HepG2 (cell line): ENCODE data around the gene DCAF12L1. TPM values are rescaled to one million over a fixed set of nuclear protein-coding genes. Genes with fewer than 3 reads are reported as not detected.

Experiments
- ATAC-seq: fragments of 200-7000 bp; cut with Tn5 transposase; 3 replicates; pipeline ENCODE4 v1.9.1; 2020; ENCODE audit warnings: mild to moderate bottlenecking, moderate library complexity
- BruUV-seq: library from RNA; stranded (reverse); fragments of 400-500 nt; replicated peaks from 2 replicates; lab custom pipeline; 2021; lab: Mats Ljungman, UMichigan
- CTCF ChIA-PET: fragments of 300-600 bp; formaldehyde crosslinking; extraction: SDS; loops from one replicate; lab custom pipeline; 2021; ENCODE audit warnings: low total read pairs, inconsistent platforms, low intra/inter-chr PET ratio; lab: Yijun Ruan, JAX
- POLR2A ChIA-PET: fragments of 350-600 bp; sonication (Branson Sonifier 250); formaldehyde crosslinking; loops from one replicate; lab custom pipeline; 2020; ENCODE audit warnings: antibody characterized with exemption, inconsistent platforms; lab: Yijun Ruan, JAX
- DNase-seq: peaks from one replicate; pipeline ENCODE4 v3.0.0-alpha.2; 2015; ENCODE audit warnings: low spot score
- FAIRE-seq: peaks from 3 replicates; lab custom pipeline; 2011; peaks lifted over from hg19 to GRCh38; lab: Jason Lieb, UNC
- H2AFZ ChIP-seq: one replicate; pipeline ENCODE4 v1.6.1; 2011; ENCODE audit warnings: low read length, inconsistent platforms
- H3K27ac ChIP-seq: fragments of 300-600 bp; 3 replicates; pipeline ENCODE4 v1.8.0; 2011; ENCODE audit warnings: mixed run types, mild to moderate bottlenecking, mixed read lengths, low read length, inconsistent platforms; ENCODE audit not compliant: insufficient read depth; ENCODE audit errors: extremely low read length
- H3K27me3 ChIP-seq, 2 experiments: fragments of 200-600 bp in 1 of 2; 2 replicates in 1 of 2; 3 replicates in 1 of 2; pipeline versions ENCODE4 v1.6.0 to v1.8.0; 2011; ENCODE audit warnings: low read length in 2 of 2, mild to moderate bottlenecking in 2 of 2, moderate library complexity in 2 of 2, inconsistent platforms in 1 of 2; ENCODE audit not compliant: insufficient read depth in 2 of 2, control insufficient read depth in 1 of 2
- H3K36me3 ChIP-seq, 2 experiments: fragments of 200-600 bp in 1 of 2; replicated peaks in 1 of 2; 2 replicates in 1 of 2; 3 replicates in 1 of 2; pipeline versions ENCODE4 v1.5.1 to v1.8.0; 2011; ENCODE audit warnings: low read length in 2 of 2, inconsistent platforms in 1 of 2; ENCODE audit not compliant: insufficient read depth in 2 of 2, control insufficient read depth in 1 of 2
- H3K4me1 ChIP-seq: 2 replicates; pipeline ENCODE4 v1.5.1; 2012; ENCODE audit warnings: low read length, inconsistent platforms; ENCODE audit not compliant: insufficient read depth
- H3K4me2 ChIP-seq: 2 replicates; pipeline ENCODE4 v1.6.0; 2011; ENCODE audit warnings: low read depth, low read length, inconsistent platforms
- H3K4me3 ChIP-seq, 3 experiments: fragments of 200-600 bp in 1 of 3; sonication (generic), shearing (Covaris generic) in 1 of 3; replicated peaks in 1 of 3; 2 replicates each; pipeline ENCODE4 v1.5.1; 2011 to 2016; ENCODE audit warnings: low read length in 3 of 3, inconsistent platforms in 2 of 3, low read depth in 2 of 3, mild to moderate bottlenecking in 2 of 3, control low read depth in 1 of 3, mixed read lengths in 1 of 3; ENCODE audit not compliant: insufficient read depth in 1 of 3
- H3K79me2 ChIP-seq: one replicate; pipeline ENCODE4 v1.6.1; 2011; ENCODE audit warnings: low read length, inconsistent platforms; ENCODE audit not compliant: insufficient read depth
- H3K9ac ChIP-seq: 2 replicates; pipeline ENCODE4 v1.6.0; 2011; ENCODE audit warnings: mild to moderate bottlenecking, low read depth, low read length, inconsistent platforms; ENCODE audit not compliant: insufficient read depth
- H3K9me3 ChIP-seq: 2 replicates; pipeline ENCODE4 v1.5.1; 2012; ENCODE audit warnings: mild to moderate bottlenecking, low read length
- H4K20me1 ChIP-seq: 2 replicates; pipeline ENCODE4 v1.6.0; 2011; ENCODE audit warnings: inconsistent platforms, mild to moderate bottlenecking, low read length, moderate library complexity; ENCODE audit not compliant: insufficient read depth
- CC2D1A ChIP-seq: sonication (generic); formaldehyde crosslinking; IDR thresholded peaks from 2 replicates; pipeline ENCODE4 v1.8.1; 2023; ENCODE audit warnings: mild to moderate bottlenecking, missing genetic modification reagents
- CHCHD3 ChIP-seq: sonication (generic); formaldehyde crosslinking; IDR thresholded peaks from 2 replicates; pipeline ENCODE4 v1.8.0; 2022; ENCODE audit warnings: mild to moderate bottlenecking, missing genetic modification reagents, moderate library complexity
- FOXK1 ChIP-seq: sonication (generic); formaldehyde crosslinking; IDR thresholded peaks from 2 replicates; pipeline ENCODE4 v1.4.0; 2020; ENCODE audit warnings: low read depth, missing genetic modification reagents, borderline replicate concordance
- MEF2D ChIP-seq: sonication (generic); formaldehyde crosslinking; IDR thresholded peaks from 2 replicates; pipeline ENCODE4 v1.5.1; 2020; ENCODE audit warnings: mild to moderate bottlenecking, missing genetic modification reagents
- ONECUT2 ChIP-seq: sonication (generic); formaldehyde crosslinking; IDR thresholded peaks from 2 replicates; pipeline ENCODE4 v1.4.0; 2020; ENCODE audit warnings: missing genetic modification reagents
- TERF1 ChIP-seq: sonication (generic); formaldehyde crosslinking; IDR thresholded peaks from 2 replicates; pipeline ENCODE4 v1.8.0; 2022; ENCODE audit warnings: mild to moderate bottlenecking, missing genetic modification reagents, moderate library complexity
- ZNF143 ChIP-seq: sonication (generic); formaldehyde crosslinking; IDR thresholded peaks from 2 replicates; pipeline ENCODE4 v1.4.0; 2020; ENCODE audit warnings: missing genetic modification reagents
- WGBS: methylation state at CpG from one replicate; pipeline ENCODE4 v1.1.6; 2017; ENCODE audit warnings: low lambda C conversion rate; 5-methylcytosine and 5-hydroxymethylcytosine counted together
- in situ Hi-C: cut with HindIII; loops from 2 replicates; pipeline ENCODE4 v1.10.0; 2017; ENCODE audit warnings: low pct_unique_long_range_greater_than_20kb; ENCODE audit not compliant: extremely low pct_ligation_motif_present
- intact Hi-C: fragments of 100-400 bp; cut with micrococcal nuclease; formaldehyde crosslinking; loops from one replicate; pipeline ENCODE4 v1.10.0; 2022; ENCODE audit not compliant: unreplicated experiment
- polyA plus RNA-seq, 8 experiments: library from polyadenylated mRNA; depleted of rRNA in 3 of 8; stranded (reverse) in 7 of 8; unstranded in 1 of 8; fragments of >200 nt; fragmentation: Illumina TruSeq in 4 of 8; extraction: Trizol in 4 of 8; gene quantifications; 2 replicates each; pipeline versions ENCODE4 v1.2.1 to v1.2.3, GENCODE V29; 2011 to 2016; ENCODE audit warnings: low read depth in 4 of 8, missing spikeins in 1 of 8, mixed read lengths in 1 of 8; ENCODE audit not compliant: insufficient read depth in 1 of 8
- total RNA-seq, 5 experiments: library from RNA; depleted of rRNA; stranded (reverse); fragments of >200 nt; fragmentation: Illumina TruSeq; extraction: Trizol; gene quantifications; 2 replicates each; pipeline ENCODE4 v1.2.3, GENCODE V29; 2016; ENCODE audit warnings: low read depth in 1 of 5
- TF ChIP-seq, protein P1 (sequence below): sonication (generic); formaldehyde crosslinking; IDR thresholded peaks from 2 replicates; pipeline ENCODE4 v1.5.1; 2020; ENCODE audit warnings: mild to moderate bottlenecking, moderate library complexity, missing genetic modification reagents

DCAF12L1 gene
- total and polyA plus RNA-seq, 2 of the 13 experiments (the other 11 are each of a cell fraction or from before 2014, with no cell fraction given): not detected

- H3K36me3 ChIP-seq: no peaks in the 10 kb centered on the region
- 4% methylated on average over 1 of the region's 1 CpG for WGBS
- H3K4me2 ChIP-seq: no peak overlapping the region
- no peak for ATAC-seq
- no TSS peak for BruUV-seq
- no peak for TF ChIP-seq CHCHD3
- no peak for TF ChIP-seq MEF2D (CRISPR knock-in tag)
- no peak for TF ChIP-seq ONECUT2 (CRISPR knock-in tag)
- no peak overlapping the region for H3K4me3 ChIP-seq
- in situ Hi-C loops: no loop called here
- H3K4me1 ChIP-seq: no peaks in the 10 kb centered on the region
- ChIA-PET POLR2A (no interaction called here), CTCF (no interaction called here)
- DNase-seq: no peak
- no peaks in the 10 kb centered on the region for H4K20me1 ChIP-seq
- no peak overlapping the region for H2AFZ ChIP-seq
- FAIRE-seq: no peak
- intact Hi-C loops: no loop called here
- H3K9ac ChIP-seq: no peak overlapping the region
- no peaks in the 10 kb centered on the region for H3K27me3 ChIP-seq
- H3K79me2 ChIP-seq: no peaks in the 10 kb centered on the region
- no peak overlapping the region for H3K27ac ChIP-seq
- peaks cover 31% of the 10 kb centered on the region for H3K9me3 ChIP-seq
These were observed 4.5 kb upstream of the DCAF12L1 start for GRCh38 chrX:126557151-126557550.

DNA sequence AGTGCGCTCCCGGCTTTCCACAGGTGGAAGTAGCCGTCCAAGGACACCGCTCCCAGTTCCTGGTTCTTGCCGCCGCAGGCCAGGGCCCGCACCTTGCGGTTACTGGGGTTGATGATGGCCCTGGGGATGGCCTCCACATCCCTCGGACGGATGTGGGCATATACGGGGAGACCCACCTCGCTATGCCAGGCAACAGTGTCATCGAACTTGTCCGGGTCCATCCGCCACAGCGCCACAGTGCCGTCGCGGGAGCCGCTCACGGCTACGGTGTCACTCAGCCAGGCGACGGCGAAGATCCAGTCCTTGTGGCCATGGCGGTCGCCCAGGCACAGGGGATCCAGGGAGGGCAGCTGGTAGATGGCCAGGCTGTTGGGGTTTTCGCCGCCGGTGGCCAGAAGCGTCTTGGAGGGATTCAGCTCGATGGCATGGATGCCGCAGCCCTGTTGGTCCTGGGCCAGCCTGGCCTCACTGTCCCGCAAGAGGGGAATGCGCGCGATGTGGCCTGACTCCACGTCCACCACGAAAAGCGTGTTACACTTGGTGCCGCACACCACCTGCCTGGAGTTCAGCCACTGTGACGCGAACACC, 795 bp downstream of the DCAF12L1 start:
- Histone ChIP-seq H3K4me3 (no peak overlapping the region), H3K9ac (no peak overlapping the region), H4K20me1 (no peaks in the 10 kb centered on the region), H3K36me3 (no peaks in the 10 kb centered on the region), H3K27ac (no peak overlapping the region), H3K79me2 (no peaks in the 10 kb centered on the region), H3K9me3 (peaks cover 36% of the 10 kb centered on the region), H3K27me3 (no peaks in the 10 kb centered on the region), H3K4me1 (no peaks in the 10 kb centered on the region), H2AFZ (no peak overlapping the region), H3K4me2 (no peak overlapping the region)
- in situ Hi-C loops: no loop called here
- ChIA-PET CTCF (no interaction called here), POLR2A (no interaction called here)
- FAIRE-seq (no peak), ATAC-seq (no peak), DNase-seq (no peak)
- TF ChIP-seq CC2D1A (CRISPR knock-in tag) (no peak), FOXK1 (CRISPR knock-in tag) (no peak), TERF1 (CRISPR knock-in tag) (no peak), ZNF143 (no peak)
- TF ChIP-seq, protein P1, sequence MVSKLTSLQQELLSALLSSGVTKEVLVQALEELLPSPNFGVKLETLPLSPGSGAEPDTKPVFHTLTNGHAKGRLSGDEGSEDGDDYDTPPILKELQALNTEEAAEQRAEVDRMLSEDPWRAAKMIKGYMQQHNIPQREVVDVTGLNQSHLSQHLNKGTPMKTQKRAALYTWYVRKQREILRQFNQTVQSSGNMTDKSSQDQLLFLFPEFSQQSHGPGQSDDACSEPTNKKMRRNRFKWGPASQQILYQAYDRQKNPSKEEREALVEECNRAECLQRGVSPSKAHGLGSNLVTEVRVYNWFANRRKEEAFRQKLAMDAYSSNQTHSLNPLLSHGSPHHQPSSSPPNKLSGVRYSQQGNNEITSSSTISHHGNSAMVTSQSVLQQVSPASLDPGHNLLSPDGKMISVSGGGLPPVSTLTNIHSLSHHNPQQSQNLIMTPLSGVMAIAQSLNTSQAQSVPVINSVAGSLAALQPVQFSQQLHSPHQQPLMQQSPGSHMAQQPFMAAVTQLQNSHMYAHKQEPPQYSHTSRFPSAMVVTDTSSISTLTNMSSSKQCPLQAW (CRISPR knock-in tag): no peak
- WGBS: no CpG with 5 or more reads among the region's 43 CpGs
- BruUV-seq: no TSS peak
- intact Hi-C loops: no loop called here
